NCI-H2171 treated with DMSO at 0.1 percent for 48 hours (cell line): Measurements from ENCODE around the gene KRT20.
A peak's percentile ranks its signal among the peaks of the same experiment; 100 is the strongest.
"Not testable (repeated sequence)": the region's sequence is repeated elsewhere in the genome, so short reads cannot be mapped to it uniquely, and the experiment has no call there.

Experiments
- DNase-seq: peaks from one replicate; lab custom pipeline; 2025; lab: John Stamatoyannopoulos, UW

KRT20 gene, protein sequence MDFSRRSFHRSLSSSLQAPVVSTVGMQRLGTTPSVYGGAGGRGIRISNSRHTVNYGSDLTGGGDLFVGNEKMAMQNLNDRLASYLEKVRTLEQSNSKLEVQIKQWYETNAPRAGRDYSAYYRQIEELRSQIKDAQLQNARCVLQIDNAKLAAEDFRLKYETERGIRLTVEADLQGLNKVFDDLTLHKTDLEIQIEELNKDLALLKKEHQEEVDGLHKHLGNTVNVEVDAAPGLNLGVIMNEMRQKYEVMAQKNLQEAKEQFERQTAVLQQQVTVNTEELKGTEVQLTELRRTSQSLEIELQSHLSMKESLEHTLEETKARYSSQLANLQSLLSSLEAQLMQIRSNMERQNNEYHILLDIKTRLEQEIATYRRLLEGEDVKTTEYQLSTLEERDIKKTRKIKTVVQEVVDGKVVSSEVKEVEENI

DNA sequence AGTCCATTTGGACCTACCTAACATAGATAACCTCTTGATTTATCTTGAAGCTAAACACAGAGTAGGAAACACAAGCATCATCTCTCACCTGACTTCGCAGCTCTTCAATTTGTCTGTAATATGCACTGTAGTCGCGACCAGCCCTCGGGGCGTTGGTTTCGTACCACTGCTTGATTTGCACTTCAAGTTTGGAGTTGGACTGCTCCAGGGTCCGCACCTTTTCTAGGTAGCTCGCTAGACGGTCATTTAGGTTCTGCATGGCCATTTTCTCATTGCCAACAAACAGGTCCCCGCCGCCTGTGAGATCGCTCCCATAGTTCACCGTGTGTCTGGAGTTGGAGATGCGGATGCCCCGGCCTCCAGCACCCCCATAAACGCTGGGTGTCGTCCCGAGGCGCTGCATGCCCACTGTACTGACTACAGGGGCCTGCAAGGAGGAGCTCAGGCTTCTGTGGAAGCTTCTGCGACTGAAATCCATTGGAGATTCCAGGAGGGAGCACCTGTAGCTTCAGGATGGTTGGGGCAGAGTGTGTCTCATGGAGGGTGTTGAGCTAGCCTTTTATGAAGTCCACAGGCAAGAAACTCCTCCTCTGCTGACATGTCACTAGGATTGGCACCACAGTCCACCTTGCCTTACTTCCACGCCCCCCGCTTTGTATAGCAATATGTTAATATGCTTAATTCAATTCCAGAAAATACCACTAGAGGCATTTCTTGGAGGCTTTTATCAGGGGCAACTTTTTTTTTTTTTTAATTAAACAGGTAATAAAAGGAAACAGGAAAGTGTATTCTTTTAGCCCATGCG is at the start of gene KRT20:
KRT20 (minus strand) TSS at position 535 of the 805 bp plus-strand sequence; CDS start at position 478, 57 bp downstream.
- DNase-seq, result no peak

DNA sequence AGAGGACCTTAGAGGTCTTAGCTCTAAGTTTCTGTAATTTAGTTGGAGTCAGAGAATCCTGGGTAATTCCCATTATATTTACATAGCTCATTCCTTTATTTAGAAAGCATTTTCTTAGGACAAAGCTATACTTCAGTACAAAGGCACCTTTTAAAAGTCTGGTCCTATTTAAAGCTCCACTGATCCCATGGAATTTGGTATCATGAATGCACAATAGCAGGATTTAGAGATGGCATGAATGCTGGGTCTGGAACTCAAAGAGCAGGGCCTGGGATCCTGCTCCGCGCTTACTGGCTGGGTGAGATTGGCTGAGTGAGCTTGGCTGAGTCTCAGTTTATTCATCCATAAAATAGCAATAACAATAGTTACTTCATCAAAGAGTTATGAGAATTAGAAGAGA is 47.6 kb upstream of the KRT20 start:
- no peak for DNase-seq

DNA sequence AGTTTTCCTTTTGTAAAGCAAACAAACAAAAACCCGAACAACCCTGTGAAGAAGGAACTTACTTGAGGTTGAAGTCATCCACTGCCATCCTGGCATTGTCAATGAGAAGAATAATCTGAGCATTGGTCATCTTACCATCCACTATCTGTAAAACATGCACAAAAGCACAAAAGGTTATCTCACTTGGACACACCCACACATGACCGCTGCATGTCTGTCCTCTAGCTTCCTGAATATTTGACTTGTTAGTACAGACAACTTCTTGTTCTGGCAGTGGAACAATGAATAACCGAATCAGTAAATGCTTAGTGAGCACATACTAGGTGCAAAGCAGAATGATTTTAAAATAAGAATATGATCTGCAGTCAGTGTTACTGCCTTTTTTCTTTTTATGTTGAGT is 46.3 kb upstream of the KRT20 start:
- no peak for DNase-seq

DNA sequence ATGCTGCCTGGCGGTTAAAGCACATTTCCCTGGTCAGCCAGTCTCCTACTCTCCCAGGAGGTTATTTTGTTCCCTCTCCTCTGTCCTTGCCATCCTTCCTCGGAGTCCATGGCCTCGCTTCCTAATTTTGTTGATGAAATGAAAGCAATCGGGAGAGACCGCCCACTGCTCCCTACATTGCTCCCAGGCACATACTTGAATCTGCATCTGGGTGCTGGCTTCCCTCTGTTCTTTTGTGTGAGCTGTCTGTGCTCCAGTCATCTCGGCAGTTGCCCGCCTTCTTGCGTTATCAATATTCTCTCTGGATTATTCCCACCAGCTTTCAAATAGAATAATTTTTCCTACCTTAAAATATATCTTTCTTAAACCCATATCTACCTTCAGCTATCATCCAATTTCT is 41.3 kb upstream of the KRT20 start:
- no peak for DNase-seq

DNA sequence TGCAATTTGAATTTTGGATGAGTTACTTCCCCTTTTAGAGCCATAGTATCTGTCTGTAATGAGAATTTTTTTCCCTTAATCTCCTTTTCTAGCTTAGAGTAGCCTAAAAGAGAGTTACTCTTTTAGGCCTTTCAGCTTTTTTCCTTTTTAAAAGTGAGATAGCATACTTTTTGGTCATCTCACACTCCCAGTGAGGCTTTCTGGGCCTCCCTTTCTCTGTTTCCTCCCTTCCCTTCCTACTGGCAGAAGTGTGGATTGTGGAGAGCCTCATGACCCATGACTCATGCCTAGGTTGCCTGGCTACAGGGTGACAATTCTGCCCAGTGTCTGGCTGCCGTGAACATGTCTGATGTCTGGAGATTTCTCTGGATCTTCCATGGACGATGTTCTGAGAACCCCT is 37.2 kb upstream of the KRT20 start:
- no peak for DNase-seq

DNA sequence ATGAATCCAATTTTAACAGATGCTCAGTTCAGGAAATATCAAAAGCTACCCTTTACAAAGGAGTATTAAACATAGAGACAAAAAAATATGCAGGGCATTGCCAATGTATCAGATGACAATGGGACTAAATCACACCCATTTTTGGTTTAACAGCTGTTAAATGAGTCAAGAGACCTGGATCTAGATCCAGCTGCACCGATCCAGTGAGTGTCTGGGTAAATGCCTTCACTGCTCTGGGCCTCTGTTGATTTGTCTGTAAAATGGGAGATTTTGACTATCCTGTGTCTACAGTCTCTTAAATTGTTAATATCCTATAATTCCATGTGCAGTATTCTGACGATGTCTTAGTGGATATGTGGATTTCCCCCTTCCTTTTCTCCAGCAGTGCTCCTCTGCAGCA is 36.0 kb upstream of the KRT20 start:
- DNase-seq, result no peak

DNA sequence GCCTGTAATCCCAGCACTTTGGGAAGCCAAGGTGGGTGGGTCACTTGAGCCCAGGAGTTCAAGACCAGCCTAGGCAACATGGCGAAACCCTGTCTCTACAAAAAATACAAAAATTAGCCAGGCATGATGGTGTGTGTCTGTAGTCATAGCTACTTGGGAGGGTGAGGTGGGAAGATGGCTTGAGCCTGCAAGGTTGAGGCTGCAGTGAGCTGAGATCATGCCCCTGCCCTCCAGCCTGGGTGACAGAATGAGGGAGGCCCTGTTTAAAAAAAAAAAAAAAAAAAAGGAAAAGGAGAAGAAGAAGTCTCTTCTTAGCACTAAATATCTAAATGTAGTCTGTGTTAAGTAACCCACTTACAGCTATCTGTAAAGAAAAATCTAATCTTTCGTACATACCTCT is 32.1 kb upstream of the KRT20 start:
- DNase-seq, result not testable (repeated sequence)

DNA sequence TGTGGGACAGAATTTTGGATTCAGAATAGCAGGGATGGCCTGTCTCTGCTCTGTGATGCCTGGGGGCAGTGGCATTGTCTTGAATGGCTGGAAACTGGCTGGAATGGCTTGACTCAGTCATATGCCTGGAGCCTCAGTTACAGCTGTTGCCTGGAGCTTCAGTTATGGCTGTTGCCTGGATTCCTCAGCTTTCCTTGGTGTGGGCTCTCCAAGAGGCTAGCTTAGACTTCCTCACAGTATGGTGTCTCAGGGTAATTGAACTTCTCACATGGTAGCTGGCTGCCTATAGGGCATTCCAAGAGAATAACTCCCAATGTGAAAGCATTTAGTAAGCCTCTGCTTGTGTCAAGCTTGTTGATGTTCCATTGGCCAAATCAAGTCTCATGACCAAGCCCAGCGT is 31.3 kb upstream of the KRT20 start:
- DNase-seq, result no peak

DNA sequence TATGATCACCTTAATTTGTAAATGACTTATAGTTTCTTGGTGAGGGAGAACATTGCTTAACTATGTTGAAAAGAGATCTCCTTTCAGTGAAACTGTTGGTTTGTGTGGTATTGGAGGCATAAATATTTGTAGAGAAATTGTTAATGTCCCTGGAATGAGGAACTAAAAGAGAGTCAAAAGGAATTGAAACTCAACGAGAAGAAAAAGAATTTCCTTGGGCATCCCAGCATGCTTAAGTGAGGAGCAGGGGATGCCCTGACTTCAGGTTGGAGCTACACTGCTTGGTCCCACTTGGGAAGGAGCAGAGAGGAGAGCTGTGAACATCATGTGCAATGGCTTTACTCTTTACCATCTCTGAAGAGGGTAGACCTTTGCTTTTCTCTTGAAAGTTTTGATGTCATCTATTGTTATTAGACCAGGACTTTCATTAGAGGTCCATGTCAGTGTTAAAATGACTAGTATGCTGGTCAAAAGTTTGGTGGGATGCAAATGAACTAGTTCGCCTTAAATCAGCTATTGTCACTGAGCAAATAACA is 30.7 kb upstream of the KRT20 start:
- DNase-seq, result no peak

DNA sequence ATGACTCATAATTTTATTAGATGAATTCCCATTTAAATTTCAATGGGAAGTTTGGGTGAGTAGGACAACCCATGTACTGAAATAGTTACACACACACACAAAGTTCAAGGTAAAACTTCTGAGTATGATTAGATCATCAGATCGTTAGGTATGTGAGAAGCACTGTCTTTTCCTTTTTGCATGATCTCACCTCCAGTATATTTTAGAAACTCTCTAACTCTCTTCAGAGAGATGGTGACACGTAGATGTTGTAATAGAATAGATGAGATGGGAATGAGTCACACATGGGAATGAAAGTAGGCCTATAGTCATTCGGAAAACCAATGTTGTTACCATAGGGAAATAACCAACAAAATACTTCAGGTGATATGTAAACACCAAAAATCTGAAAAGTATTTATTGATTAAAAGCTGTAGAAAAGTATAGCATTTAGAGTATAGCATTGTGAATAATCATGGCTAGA is 30.2 kb upstream of the KRT20 start:
- no peak for DNase-seq

DNA sequence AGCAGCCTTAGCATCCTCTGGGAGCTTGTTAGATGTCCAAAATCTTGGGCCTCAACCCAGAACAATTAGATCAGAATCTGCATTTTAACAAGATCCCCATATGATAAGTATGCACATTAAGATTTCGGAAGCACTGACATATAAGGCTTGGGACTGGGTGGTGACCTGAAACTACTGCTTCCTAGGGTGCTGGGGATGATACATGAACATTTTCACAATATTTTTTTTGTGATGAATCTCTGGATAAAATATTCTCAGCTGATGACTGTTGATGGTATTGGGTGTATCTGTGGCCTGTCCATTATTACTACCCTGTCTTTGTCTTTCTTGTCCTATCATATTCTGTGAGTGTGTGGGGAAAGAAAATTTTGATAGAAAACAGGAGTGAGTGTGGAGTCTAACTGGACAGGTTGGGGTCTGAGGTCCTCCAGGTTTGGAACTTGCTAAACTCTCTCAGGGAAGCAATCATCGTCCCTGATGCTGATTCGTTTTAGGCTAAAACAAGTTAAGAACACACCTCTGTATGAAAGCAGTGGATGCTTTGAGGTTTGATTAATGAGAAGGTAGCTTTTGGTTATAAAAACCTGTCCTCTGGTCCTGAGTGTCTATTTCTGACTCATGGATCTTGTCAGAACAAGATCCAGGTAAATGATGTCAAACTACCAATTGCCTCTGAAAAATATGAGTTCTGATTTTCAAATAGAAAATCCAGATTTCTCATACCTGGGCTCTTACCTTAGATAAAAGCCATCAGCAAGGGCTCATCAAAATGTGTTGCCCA is 29.2 kb upstream of the KRT20 start:
- DNase-seq, result no peak

DNA sequence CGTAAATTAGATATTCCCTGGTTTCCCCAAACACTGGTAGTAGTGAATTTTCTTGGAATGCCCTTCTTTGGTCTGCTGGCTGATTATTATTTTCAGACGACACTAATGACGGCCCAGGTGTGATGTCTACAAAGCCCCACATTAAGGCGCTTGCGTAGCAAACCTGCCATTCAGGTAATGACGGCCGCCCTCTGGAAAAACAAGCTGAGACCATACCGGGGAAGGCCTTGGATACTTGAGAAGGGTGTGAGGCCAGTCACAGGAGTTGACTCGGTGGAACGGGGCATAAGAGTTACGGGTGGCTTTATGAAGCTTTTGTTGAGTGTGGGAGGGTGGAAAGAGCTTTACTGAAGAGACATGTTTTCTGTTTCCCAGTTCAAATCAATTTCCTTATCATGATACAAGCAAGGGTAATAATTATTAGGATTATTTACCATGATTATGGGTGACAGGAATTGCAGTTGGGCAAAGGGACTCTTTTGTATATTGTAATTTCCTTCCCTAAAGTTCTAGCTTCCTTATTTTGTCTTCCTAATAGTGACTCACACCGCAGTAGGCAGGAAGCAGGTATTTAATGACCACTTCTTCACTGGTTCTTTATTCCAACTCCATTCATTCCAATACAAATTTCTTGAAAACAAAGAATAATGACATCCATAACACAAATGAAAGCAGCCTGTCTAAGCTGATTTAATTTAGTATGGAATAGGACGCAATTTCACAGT is 27.6 kb upstream of the KRT20 start:
- DNase-seq, result no peak

DNA sequence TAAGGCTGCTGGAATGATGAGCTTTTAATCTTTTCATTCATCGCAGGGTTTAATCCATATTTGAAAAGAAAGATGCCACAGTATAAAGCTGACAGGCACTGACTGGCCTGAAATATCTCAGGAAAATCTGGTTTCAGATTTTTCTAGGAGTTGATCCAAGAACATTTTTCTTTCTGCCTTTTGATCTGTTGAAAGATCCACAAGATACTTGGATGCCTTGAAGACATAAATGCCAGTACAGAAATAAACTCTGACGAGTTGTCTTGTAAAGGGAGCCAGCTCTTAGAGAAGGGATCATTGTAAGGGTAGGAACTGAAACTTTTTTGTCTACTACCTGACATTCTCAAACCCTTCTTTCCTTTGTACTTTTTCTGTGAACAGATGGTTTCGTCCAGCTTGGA is 25.4 kb upstream of the KRT20 start:
- DNase-seq, result no peak

DNA sequence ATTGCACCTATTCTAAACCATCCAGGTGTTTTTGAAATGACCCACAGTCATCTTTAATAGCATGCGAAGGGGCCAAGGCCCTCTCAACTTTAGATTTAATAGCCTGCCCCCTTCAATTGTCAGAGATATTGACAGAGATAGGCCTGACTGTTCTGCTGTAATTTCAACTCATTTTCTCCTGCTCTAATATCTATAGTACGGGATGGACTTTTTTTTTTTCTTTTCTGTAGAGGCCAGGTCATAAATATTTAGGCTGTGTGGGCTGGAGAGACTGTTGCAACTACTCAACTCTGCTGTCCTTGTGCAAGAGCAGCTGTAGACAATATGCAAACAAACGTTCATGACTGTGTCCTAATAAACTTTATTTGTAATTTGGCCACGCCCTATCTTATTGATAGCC is 24.7 kb upstream of the KRT20 start:
- DNase-seq, result no peak

DNA sequence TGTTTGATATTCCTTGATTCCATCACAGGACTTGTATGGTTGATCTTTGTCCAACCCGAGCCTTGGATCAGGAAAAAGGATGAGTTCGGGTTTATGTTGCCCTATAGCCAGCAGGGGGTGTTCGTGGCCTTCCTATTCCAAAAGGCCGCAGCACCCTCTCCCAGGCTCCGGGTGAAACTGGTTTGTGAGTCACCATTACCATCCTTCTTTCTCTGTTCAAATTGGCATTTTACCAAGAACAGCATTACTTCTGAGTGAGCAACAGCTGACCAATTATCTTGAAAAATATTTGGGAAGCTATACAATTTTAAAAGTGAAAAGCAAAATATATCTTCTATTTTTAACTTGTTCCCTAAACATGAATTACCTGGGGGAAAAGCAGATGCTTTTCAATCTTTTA is 24.3 kb upstream of the KRT20 start:
- peak; percentile 69 for DNase-seq

DNA sequence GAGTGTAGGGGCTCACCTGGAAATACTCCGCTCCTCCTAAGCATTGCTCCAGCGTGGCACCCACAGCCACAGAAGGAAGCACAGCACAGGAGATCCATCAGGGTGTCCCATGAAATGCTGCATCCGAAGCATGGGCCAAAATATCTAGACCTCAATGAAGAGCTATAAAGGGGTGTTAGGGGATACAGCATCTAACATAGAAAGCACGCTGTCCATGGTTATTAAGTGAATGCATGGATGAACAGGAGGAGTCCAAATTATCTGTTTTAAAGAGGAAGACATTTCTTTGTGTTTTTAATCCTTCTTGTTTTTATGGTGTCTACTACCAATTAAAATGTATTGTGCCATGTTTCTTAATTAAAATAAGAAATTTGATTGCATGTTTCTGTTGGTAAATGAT is 21.6 kb upstream of the KRT20 start:
- DNase-seq, result no peak

DNA sequence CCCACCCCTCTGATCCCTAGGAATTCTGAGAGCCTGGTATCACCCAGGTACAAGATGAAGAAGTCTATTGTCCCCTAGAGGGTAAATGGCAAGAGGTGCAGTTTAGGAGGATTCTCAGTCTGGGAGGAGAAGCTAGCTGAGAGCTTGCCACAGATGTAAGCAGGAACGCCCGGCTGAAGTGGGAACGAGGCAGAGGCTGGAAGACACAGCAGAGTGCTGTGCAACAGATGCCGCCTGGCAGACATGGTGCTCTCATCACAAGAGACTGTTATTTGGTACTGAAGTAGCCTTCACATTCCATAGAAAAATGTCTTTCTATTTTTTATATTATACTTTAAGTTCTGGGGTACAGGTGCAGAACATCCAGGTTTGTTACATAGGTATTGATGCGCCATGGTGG is 20.3 kb upstream of the KRT20 start:
- DNase-seq, result no peak

DNA sequence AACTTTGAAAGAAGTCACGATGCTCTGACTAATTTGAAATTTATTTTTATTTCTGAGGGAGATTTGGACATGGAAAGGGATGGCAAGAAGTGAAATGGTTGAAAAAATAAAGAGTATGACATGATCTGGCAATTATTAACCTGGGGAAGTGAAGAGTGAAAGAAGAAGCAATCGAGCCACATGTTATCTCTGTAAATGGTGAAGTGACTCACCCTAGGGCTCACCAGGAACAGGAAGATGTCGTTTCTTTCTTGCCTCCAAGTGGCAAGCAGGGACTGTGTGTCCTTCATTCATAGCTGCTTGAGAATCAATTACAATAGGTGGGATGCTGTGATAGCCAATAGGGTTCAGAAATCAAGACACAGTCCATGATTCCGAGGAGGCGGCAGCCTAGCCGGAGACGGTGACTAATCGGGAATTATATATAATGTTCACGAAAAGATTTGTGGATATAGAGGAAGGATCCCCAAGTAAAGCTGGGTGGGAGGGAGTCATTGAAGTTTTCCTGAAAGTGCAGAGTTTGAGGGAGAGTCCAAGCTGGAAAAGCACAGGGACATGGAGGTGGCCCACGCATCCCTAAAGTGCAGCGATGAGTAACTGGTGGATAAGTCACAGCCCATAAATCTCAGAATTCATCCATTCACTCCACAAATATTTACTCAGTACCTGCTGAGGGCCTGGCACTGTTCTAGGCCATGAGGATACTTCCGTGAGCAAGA is 18.2 kb upstream of the KRT20 start:
- no peak for DNase-seq

DNA sequence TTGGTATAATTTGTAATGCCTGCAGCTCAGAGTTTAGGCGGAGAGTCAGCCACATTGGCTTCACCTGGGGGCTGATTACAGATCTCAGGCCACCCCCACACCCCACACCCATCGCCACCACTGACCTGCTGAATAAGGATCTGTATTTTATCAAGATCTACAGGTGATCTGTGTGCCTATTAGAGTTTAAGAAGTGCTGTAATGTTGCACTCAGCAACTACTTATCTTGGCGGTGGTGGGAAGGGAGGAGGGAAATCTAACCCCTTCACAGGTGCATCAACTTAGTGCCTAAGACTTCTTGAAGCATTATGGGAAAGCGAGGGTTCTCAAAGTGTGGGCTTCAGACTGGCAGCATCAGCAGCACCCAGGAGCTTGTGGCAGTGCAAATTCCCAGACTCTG is 17.5 kb upstream of the KRT20 start:
- DNase-seq, result no peak

DNA sequence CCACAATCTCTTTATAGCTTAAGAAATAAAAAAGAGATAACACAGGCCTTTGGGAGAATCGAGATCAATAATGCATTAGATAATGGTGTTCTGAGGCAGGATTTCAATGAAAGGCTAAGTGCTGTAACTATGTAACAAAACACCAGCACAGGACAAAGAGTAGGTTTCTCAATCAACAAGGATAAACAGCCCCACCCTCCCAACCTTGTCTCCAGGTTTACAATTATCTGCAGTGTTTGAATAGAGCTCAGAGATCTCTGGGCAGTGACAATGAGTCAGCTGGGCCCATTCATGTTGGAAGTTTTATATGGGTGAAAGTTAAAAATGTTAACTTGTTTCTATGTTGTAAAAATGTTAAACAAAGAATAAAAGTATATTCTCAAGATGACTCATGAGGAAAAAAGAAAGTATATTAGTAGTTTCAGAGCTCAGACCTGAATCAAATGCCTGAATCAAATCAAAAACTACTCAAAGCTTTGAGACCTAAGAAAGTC is 17.0 kb upstream of the KRT20 start:
- DNase-seq, result no peak
